AG04450 (cell line): ENCODE measurements around the gene TM9SF3. TPM values are rescaled to one million over a fixed set of nuclear protein-coding genes. Genes with fewer than 3 reads are reported as not detected.
A peak's percentile ranks its signal among the peaks of the same experiment; 100 is the strongest.

Experiments
- CTCF ChIA-PET: fragments of 300-600, 350-600 bp; formaldehyde crosslinking; extraction: SDS; loops from one replicate; lab custom pipeline; 2022; ENCODE audit warnings: antibody characterized with exemption, inconsistent platforms; lab: Charles Lee
- POLR2A ChIA-PET: fragments of 350-600 bp; formaldehyde crosslinking; extraction: SDS; loops from one replicate; lab custom pipeline; 2021; ENCODE audit warnings: antibody characterized with exemption, inconsistent platforms; lab: Yijun Ruan, JAX
- DNase-seq: peaks from one replicate; pipeline ENCODE4 v3.0.0-alpha.2; 2011; ENCODE audit warnings: low read depth, low spot score
- H3K27ac ChIP-seq: one replicate; pipeline ENCODE4 v1.5.1; 2012; ENCODE audit warnings: low read depth, low read length, control low read depth
- H3K27me3 ChIP-seq: one replicate; pipeline ENCODE4 v1.6.0; 2012; ENCODE audit warnings: low read length; ENCODE audit not compliant: control insufficient read depth, insufficient read depth
- H3K4me3 ChIP-seq: 2 replicates; pipeline ENCODE4 v1.5.1; 2011; ENCODE audit warnings: mild to moderate bottlenecking, low read depth, low read length, control low read depth
- H3K9me3 ChIP-seq: 2 replicates; pipeline ENCODE4 v1.5.1; 2012; ENCODE audit warnings: low read length; ENCODE audit not compliant: control insufficient read depth, insufficient read depth
- CTCF ChIP-seq: IDR thresholded peaks from 2 replicates; pipeline ENCODE4 v1.5.1; 2011; ENCODE audit warnings: low read depth, low read length, control low read depth, inconsistent platforms
- polyA plus RNA-seq: library from polyadenylated mRNA; depleted of rRNA; stranded (reverse); fragments of >200 nt; gene quantifications from 2 replicates; pipeline ENCODE4 v1.2.3, GENCODE V29; 2011

The TM9SF3 gene
- polyA plus RNA-seq, 1 experiment: 90.7 TPM

GRCh38 chr10:96595741-96596140 is 8.9 kb upstream of the TM9SF3 start:
- H3K9me3 ChIP-seq: no peaks in the 10 kb centered on the region
- ChIA-PET POLR2A (no interaction called here), CTCF (no interaction called here)
- no peak for DNase-seq
- no peak for TF ChIP-seq CTCF
- no peak overlapping the region for H3K27ac ChIP-seq
- peaks cover 19% of the 10 kb centered on the region for H3K27me3 ChIP-seq
- H3K4me3 ChIP-seq: no peak overlapping the region

GRCh38 chr10:96591946-96592345 is 5.1 kb upstream of the TM9SF3 start:
- no peak for TF ChIP-seq CTCF
- DNase-seq: no peak
- Histone ChIP-seq H3K27me3 (peaks cover 4% of the 10 kb centered on the region), H3K27ac (no peak overlapping the region), H3K9me3 (no peaks in the 10 kb centered on the region), H3K4me3 (no peak overlapping the region)
- ChIA-PET CTCF (interaction anchor here (0.7 kb wide), 1 partner anchor 26 kb away, joined by 5 read pairs; no protein-coding TSS in a partner anchor), POLR2A (no interaction called here)

- POLR2A ChIA-PET: no interaction called here
- DNase-seq: no peak
- no peak overlapping the region for H3K4me3 ChIP-seq
- H3K27ac ChIP-seq: no peak overlapping the region
- CTCF ChIA-PET: interaction anchor here (0.7 to 1.9 kb wide), 2 partner anchors 14 to 75 kb away, joined by 3 to 4 read pairs; partner anchors contain the start of gene TLL2
- no peak for TF ChIP-seq CTCF
- H3K27me3 ChIP-seq: no peaks in the 10 kb centered on the region
- H3K9me3 ChIP-seq: no peaks in the 10 kb centered on the region; the same call in 1 of the 2 replicates
Observed at GRCh38 chr10:96588616-96589419, 2.0 kb upstream of the TM9SF3 start.

GRCh38 chr10:96588060-96588554 is 1.3 kb upstream of the TM9SF3 start:
- Histone ChIP-seq H3K27ac (no peak overlapping the region), H3K9me3 (no peaks in the 10 kb centered on the region; the same call in 1 of the 2 replicates), H3K4me3 (peak overlapping the region; percentile 92), H3K27me3 (no peaks in the 10 kb centered on the region)
- no peak for DNase-seq
- CTCF ChIA-PET: interaction anchor here (1.0 to 1.9 kb wide), 2 partner anchors 53 to 75 kb away, joined by 3 to 8 read pairs; partner anchors contain the start of gene TLL2
- POLR2A ChIA-PET: no interaction called here
- no peak for TF ChIP-seq CTCF
